GM19238 (cell line): Measurements from ENCODE around the gene CNNM2.
"Not testable (repeated sequence)": the region's sequence is repeated elsewhere in the genome, so short reads cannot be mapped to it uniquely, and the experiment has no call there.

ENCODE experiments used
- DNase-seq: peaks from one replicate; pipeline ENCODE4 v3.0.0; 2011; ENCODE audit warnings: low spot score; ENCODE audit not compliant: insufficient read length

Gene CNNM2

DNA sequence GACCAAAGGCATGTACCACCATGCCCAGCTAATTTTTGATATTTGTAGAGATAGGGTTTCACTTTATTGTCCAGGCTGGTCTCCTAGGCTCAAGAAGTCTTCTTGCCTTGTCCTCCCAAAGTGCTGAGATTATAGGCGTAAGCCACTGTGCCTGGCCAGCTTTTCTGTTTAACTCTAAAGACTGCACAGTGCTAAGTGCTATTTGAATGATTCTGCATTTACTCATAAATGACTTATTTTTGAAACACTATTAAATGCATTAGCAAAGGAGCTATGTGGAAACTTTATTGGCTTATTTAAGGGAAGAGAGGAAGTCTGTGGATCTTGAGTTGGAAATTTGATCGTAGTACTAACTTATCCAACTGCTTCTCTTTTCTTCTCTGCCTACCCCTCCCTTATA lies 185.9 kb downstream of the CNNM2 start:
- DNase-seq: no peak

DNA sequence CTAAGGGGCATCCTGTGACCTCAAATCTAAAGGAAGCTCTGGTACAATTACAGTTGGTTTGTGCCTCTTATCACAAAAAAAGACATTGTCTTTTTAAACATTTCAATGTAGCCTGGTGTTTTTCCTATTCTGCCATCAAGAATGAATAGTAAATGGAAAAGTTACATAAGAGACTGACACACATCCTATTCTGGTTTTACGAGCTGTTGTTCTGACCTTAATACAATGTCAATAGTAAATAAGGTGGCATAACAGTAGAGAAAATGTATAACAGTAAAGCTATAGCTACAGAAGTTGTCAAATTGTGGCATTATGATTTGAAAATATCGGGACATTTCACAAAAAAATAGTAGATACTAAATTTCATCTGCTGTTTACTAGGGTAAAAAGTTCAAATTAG lies 186.6 kb downstream of the CNNM2 start:
- DNase-seq: no peak

DNA sequence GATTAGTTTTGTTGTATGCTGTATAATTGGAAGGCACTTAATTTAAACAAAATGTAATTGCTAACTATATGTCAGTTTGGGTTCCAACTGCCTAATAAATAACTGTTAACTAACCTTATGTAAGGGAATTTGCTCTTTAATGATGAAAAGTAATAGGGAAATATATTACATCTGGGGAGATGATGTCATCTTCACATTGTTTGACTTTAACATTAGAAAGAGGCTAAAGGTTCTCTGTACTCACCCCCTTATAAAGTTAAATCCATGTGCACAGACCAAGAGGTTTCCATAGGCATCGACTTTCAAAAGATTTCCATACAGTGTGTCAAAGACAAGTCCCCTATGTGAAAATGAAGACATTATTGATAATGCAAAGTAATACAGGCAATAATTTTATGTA lies 187.4 kb downstream of the CNNM2 start:
- no peak for DNase-seq

DNA sequence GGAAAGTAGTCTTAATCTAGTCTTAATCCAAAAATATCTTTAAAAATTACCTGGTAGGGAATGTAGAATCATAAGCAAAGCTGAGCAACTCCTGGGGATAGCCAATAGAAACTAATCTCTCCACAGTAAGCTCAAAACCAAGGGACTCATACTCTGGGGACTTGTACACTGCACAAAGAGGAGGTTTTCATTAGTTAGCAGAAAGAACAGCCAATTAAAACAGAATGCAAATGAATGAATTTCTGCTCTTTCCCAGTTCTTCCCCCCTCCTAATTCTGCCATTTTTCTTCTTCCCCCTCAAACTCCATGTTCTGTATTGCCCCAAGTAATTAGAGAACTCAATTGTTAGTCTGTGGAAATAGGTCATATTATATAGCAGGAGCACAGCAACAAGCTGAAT lies 188.4 kb downstream of the CNNM2 start:
- DNase-seq: no peak

DNA sequence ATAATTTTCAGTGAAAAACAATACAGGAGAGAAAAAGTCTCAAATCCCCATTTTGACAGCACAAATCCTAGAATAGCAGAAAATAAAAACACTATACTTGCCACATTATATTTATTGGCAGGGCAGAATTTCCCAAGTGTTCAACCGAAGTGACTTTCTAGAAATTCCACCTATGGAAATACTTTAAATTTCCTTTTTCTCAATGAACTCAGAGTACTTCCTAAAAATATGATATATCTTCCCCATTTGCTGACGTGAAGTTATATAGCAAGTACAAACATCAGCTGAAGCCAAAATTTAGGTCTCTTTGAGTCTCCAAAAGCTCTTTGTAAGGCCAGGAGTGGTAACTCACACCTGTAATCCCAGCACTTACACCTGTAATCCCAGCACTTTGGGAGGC lies 191.7 kb downstream of the CNNM2 start:
- no peak for DNase-seq

DNA sequence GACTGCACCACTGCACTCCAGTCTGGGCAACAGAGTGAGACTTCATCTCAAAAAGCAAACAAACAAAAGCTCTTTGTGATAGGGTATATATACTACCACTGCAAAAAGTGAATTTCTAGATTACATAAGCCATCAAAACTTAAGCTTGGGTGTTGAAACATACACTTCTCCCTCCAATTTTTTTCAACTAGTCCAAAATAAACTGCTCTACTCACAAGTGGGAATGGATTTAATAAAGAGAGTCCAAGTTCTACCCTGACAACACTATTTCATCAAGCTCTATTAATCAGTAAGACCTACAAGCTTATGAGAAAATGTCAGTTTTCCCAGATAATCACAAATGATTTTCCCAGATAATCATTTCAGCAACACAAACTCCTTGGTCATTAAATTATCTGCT lies 192.3 kb downstream of the CNNM2 start:
- no peak for DNase-seq

DNA sequence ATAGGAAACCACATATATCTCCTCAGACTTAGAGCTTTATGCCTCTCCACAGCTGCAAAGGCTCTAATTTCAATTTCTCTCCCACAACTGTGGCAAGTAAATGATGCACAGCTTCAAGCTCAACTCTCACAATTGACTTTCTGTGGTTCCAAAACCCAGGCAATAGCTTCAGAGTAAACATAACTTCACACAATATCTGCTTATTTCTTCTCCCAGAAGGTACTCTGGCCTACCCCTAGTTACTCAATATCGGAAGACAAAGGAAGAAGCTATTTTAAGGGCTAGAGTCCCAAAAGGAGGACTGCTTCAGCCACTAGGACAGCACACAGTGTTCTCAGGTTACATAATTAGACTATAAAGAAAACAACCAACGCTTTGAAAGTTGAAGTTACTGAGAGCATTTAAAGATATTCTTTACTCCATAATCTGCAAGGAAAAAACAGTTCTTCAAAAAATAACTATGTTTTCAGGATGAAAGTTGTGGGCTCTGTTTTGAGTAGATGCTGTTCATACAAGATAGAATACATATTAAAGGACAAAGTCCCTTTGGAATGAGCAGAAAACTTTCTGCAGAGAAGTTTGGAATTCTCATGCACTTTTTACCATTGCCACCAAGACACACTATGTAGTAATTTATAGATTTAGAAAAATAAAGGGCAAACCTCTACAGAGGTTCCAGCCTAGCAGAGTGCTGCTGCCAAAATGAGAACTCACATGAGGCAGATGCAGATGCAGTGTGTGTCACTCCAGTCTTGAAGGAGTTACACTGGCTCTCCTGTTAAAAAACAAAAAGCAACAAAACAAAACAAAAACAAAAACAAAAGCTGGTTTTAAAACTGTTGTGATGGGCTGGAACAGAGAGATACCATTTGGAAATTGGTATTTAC lies 193.2 kb downstream of the CNNM2 start:
- peak; percentile 20 for DNase-seq

DNA sequence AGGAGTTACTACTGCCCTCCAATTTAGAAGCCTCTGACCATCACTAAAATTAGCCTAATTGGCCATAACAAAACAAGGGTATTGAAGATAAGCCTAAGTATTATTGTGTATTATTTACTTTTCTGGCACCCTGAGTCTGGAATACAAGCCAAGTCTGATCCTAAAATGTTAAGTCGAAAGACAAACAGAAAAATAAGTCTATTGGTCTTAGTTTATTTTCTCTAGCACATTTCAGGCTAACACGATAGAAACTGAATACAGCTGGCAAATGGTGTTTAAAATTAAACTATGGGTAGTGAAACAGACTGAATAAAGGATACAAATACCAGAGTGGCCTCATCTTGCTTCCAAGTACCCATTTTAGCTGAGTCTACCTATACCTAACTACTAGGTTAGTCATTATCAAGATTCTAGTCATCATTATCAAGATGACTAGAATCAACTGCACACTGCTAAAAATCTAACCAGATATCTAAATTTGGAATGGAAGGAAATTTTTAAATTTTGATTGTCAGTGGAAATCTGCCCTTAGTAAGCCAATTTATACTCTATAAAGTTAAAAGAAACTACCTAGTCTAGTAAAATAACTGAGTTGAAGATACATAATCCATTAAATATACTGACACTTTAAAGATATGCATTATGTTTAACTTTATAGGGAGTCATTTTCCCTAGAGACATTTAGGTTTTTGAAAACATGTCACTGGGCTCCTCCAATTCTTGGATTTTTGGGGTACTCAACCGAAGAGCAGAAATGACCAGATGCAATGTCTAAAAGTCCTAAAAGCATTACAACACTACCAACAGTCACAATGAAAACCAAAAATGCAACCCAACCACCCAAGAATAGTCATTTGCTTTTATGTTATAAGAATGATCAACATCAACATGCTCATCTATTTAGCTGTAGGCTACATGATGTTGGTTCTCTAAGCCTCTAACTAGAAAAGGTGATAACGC lies 194.1 kb downstream of the CNNM2 start:
- no peak for DNase-seq

DNA sequence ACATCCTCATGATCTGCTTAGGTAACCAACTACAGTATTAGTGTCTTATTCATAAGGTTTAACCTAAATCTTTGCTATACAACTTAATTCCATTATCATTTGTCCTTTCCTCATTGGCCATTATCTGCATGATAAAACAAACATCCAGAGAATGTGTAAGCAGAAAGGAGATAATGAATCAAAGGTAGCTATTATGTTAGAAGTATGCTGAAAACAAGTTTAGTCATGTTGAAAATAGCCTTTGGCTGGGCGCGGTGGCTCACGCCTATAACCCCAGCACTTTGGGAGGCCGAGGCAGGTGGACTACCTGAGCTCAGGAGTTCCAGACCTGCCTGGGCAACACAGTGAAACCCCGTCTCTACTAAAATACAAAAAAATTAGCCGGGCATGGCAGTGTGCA lies 196.8 kb downstream of the CNNM2 start:
- no peak for DNase-seq

DNA sequence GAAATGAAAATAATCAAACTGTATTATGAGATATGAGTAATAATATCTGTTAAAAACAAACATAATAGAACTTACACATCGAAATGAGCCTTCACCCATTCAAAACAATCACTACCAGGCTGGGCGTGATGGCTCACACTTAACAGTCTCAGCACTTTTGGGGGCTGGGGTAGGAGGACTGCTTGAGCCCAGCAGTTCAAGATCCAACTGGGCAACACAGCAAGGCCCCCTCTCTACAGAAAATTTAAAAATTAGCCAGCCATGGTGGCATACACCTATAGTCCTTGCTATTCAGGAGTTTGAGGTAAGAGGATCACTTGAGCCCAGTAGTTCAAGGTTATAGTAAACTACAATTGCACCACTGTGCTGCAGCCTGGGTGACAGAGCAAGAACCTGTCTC lies 199.2 kb downstream of the CNNM2 start:
- DNase-seq: no peak

DNA sequence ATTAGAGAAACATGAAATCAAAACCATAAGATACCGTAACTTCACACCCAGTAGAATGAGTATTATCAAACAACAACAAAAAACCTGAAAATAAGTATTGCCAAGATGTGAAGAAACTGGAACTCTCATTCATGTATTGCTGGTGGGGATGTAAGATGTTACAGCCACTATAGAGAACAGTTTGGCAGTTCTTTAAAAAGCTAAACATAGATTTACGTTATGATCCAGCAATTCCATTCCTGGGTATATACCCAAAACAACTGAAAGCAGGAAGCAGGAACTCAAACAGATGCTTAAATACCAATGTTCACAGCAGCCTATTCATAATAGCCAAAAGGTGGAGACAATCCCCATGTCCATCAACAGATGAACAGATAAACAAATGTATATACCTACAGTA lies 202.5 kb downstream of the CNNM2 start:
- DNase-seq: no peak

DNA sequence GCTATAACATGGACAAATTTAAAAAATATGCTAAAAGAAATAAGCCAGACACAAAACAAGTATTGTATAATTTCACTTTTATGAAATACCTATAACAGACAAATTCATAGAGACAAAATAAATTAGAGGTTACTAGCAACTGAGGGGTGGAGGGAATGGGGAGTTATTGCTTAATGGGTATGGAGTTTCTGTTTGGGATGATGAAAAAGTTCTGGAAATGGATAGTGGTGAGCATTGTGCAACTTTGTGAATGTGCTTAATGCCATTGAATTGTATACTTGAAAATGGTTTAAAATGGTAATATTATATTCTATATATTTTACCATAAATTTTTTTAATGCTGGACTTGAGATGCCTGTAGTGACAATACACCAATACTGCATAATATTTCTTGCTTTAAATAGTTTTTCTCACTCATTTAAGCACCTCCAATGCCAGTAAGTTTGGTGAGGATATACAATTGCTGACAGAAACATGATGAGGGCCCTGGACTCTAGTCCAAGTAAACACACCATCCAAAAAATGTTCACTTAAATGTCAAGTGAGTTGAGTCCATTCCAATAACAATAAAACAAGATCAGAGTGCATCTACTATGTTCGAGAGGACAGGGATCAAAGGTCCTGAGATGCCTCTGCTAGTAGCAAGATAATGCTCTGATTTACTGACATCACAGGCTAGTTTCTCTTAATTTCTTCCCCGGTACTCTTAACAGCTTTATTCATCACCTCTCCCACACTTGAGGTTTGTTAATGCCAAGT lies 203.1 kb downstream of the CNNM2 start:
- no peak for DNase-seq

DNA sequence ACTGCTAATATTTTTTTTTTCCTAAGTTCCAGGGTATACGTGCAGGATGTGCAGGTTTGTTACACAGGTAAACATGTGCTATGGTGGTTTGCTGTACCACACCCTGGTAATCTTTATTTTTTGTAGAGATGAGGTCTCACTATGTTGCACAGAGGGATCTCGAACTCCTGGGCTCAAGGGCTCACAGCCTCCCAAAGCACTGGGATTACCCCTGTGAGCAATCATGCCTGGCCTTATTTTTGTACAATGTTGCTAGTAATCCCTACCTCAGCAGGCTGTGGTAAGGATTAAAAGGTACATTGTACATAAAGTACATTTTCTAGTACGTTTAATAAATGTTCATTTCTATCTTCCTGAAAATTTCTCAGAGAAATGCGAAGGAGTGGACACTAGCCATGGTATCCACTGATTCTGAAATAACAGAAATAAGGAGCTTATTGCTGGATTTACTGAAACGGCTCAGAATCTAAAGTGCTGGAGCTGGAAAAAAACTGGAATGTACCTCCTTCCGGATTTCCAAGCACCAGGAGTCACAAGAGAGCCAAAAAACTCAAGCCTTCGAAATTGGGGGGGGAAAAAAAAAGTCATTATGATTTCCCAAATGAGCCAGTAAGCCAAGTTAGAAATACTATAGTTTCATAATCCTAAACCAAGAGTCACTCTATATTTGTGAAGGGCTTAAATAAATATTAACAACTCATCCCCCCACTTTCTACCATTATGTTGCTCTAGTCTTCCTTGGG lies 205.4 kb downstream of the CNNM2 start:
- DNase-seq: no peak

DNA sequence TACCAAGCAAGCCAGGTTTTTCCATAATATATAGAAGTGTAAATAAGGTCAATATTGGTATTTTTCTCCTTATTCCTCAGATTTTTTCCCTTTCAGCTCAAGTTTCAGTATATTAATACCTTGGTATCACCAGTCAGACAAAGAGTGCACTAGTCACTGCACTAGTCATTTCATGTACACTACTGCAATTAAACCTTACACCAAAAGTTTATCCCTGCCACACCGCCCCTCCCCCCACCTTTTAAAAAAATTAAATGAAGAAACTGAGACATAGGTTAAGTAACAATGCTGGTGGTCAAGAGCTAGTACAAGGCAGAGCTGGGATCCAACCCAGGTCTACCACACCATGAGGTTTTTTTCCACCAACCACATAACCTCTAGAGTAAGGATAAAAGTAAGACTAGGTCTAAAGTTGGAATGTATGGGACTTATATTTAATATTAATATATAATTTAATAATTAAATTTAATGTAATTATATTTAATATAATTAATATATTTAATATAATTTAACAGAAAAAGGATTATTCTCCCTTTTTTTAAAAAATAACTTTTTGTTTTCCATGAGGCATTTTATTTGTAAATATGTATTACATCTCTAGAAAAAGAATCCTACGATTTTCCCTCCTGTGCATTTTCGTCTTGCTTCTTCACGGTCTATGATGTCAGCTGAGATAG lies 206.5 kb downstream of the CNNM2 start:
- no peak for DNase-seq

DNA sequence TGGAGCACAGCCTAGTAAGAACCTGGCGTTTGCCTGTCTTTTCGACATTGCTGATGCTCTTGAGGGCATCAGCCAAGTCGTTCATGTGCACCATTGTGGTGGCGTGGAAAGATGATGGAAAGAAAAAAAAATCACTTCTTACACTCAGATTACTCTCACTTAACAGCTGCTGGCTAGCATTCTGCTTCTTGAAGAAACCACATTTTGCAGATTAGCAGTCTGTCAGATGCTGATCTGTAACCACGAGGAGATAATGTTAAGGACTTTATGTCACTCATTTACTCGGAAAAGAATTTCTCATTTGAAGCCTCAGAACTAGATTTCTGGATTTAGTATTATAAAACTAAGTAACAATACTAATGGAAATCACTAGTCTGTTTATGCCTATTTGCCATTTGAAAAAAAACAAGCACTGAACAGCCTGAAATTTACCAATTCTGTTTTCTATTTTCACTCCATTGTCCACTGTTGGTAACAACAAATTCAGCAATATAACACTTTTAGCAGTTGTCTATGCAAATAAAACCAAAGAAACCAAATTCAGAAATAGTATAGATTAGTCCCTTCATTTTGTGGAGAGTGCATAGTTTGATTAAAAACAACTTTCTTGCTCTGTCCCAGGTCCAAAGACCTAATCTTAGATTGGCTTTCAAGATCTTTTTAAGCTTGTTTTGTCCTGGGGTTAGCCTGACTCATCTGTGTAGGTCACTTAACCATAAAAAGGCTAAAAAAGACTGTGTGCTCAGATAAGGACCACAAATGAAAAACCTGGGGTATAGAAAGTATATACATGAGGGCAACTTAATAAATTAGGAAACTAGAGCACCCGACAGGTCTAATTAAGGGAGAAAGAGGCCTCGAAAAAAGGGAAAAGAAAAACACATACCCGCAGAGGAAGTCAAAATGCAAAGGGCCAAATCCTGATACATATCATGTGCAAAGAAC lies 207.5 kb downstream of the CNNM2 start:
- peak; percentile 4 for DNase-seq

DNA sequence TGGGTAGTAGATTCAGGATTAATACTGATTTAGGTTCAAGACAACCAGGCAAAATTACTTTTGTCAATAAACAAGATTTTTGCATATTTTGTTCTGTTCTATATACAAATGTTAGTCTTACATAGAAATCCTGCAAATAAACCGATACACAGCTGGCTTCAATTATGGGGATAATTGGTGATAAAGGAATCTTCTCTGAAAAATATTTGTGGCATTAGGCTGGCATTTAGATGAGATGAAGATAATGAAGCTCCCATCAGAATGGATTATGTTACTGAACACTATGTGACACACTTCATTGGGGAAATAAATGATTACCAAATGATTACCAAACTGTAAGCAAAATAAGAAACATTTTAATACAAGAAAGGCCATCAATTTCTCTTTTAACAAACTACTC lies 209.1 kb downstream of the CNNM2 start:
- no peak for DNase-seq

DNA sequence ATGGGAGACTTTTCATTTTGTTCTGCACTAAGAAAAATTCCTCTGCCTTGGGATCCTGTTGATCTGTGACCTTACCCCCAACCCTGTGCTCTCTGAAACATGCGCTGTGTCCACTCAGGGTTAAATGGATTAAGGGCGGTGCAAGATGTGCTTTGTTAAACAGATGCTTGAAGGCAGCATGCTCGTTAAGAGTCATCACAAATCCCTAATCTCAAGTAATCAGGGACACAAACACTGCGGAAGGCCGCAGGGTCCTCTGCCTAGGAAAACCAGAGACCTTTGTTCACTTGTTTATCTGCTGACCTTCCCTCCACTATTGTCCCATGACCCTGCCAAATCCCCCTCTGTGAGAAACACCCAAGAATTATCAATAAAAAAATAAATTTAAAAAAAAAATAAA lies 212.1 kb downstream of the CNNM2 start:
- DNase-seq: not testable (repeated sequence)

DNA sequence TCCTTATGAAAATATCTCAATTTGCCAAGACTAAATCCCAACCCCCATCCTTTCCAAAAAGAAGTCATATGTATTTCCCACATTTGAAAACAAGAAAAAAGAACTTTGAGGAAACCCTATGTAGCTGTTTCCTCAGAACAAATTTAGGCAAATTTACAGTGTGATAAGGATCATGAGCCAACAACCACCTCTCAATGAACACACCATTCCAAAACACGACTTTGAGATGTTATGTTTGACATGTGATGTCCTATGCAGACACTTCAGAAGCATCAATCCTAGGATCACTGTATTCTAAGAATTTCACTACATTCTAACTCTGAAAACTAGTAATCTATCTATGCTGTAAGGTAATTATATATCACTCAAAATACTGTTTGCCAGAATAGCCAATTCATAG lies 212.8 kb downstream of the CNNM2 start:
- no peak for DNase-seq

DNA sequence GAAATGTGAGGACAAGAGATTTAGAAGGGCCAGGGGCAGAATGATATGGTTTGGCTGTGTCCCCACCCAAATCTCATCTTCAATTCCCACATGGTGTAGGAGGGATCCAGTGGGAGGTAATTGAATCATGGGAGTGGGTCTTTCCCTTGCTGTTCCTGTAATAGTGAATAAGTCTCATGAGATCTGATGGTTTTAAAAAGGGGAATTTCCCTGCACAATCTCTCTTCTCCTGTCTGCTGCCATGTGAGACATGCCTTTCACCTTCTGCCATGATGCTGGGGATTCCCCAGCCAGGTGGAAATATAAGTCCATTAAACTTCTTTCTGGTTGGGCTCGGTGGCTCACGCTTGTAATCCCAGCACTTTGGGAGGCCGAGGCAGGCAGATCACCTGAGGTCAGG lies 217.1 kb downstream of the CNNM2 start:
- not testable (repeated sequence) for DNase-seq
